HepG2 (cell line): ENCODE measurements around the gene IKBKE. TPM values are rescaled to one million over a fixed set of nuclear protein-coding genes. Genes with fewer than 3 reads are reported as not detected.

Experiments used
- ASH2L ChIP-seq: fragments of 300-600, 200-600 bp; sonication (generic); IDR thresholded peaks from 2 replicates; pipeline ENCODE4 v1.7.0; 2017; ENCODE audit warnings: low read depth, mild to moderate bottlenecking, moderate library complexity, mixed read lengths, low read length; ENCODE audit not compliant: insufficient read length
- EEA1 ChIP-seq: sonication (generic); formaldehyde crosslinking; IDR thresholded peaks from 2 replicates; pipeline ENCODE4 v1.5.1; 2020; ENCODE audit warnings: mild to moderate bottlenecking, missing genetic modification reagents, borderline replicate concordance
- GATAD1 ChIP-seq: IDR thresholded peaks from 2 replicates; pipeline ENCODE4 v1.6.1; 2016; ENCODE audit warnings: missing genetic modification reagents, missing compliant biosample characterization
- LCORL ChIP-seq, 2 experiments: fragments of 450-650 bp in 1 of 2; sonication (generic) in 1 of 2; formaldehyde crosslinking in 1 of 2; IDR thresholded peaks; 2 replicates each; pipeline versions ENCODE4 v1.5.0 to v1.6.1; 2017 to 2020; ENCODE audit warnings: antibody characterized with exemption in 1 of 2, missing genetic modification reagents in 1 of 2
- MAFK ChIP-seq, 2 experiments: IDR thresholded peaks in 1 of 2; conservative IDR thresholded peaks in 1 of 2; 2 replicates each; pipeline ENCODE4 v1.6.1; 2011; ENCODE audit warnings: improper control_type of control experiment in 2 of 2, low read length in 2 of 2
- PCBP2 ChIP-seq: fragments of 200-400 bp; formaldehyde crosslinking; optimal IDR thresholded peaks from 2 replicates; pipeline ENCODE3; 2018; ENCODE audit warnings: low read length, low read depth; ENCODE audit not compliant: poor library complexity, severe bottlenecking
- SMAD3 ChIP-seq: sonication (generic); formaldehyde crosslinking; IDR thresholded peaks from 2 replicates; pipeline ENCODE4 v1.4.0; 2020; ENCODE audit warnings: missing genetic modification reagents
- SP5 ChIP-seq: IDR thresholded peaks from 2 replicates; pipeline ENCODE4 v1.6.1; 2016; ENCODE audit warnings: low read depth, borderline replicate concordance
- TARDBP ChIP-seq: sonication (generic); formaldehyde crosslinking; IDR thresholded peaks from 2 replicates; pipeline ENCODE4 v1.8.0; 2022; ENCODE audit warnings: mild to moderate bottlenecking, missing genetic modification reagents
- ZMYM3 ChIP-seq: sonication (generic); formaldehyde crosslinking; IDR thresholded peaks from 2 replicates; pipeline ENCODE4 v1.5.1; 2020; ENCODE audit warnings: mild to moderate bottlenecking, missing genetic modification reagents
- ZNF235 ChIP-seq: sonication (generic); formaldehyde crosslinking; IDR thresholded peaks from 2 replicates; pipeline ENCODE4 v1.8.1; 2023; ENCODE audit warnings: mild to moderate bottlenecking, missing genetic modification reagents, borderline replicate concordance
- ZNF296 ChIP-seq: sonication (generic); formaldehyde crosslinking; conservative IDR thresholded peaks from 2 replicates; pipeline ENCODE4 v1.5.0; 2020; ENCODE audit warnings: mild to moderate bottlenecking, missing genetic modification reagents
- ZNF431 ChIP-seq: sonication (generic); formaldehyde crosslinking; IDR thresholded peaks from 2 replicates; pipeline ENCODE4 v1.9.0; 2022; ENCODE audit warnings: missing genetic modification reagents, low read depth, mild to moderate bottlenecking, borderline replicate concordance
- ZNF44 ChIP-seq: sonication (generic); formaldehyde crosslinking; IDR thresholded peaks from 2 replicates; pipeline ENCODE4 v1.5.1; 2020; ENCODE audit warnings: mild to moderate bottlenecking, missing genetic modification reagents
- ZNF589 ChIP-seq: sonication (generic); formaldehyde crosslinking; conservative IDR thresholded peaks from 2 replicates; pipeline ENCODE4 v1.8.0; 2022; ENCODE audit warnings: mild to moderate bottlenecking, moderate library complexity, missing genetic modification reagents
- ZNF660 ChIP-seq: sonication (generic); formaldehyde crosslinking; IDR thresholded peaks from 2 replicates; pipeline ENCODE4 v1.5.1; 2020; ENCODE audit warnings: mild to moderate bottlenecking, low read depth, missing genetic modification reagents, borderline replicate concordance
- ZNF724P ChIP-seq: sonication (generic); formaldehyde crosslinking; IDR thresholded peaks from 2 replicates; pipeline ENCODE4 v1.8.0; 2022; ENCODE audit warnings: missing genetic modification reagents, borderline replicate concordance
- ZNF772 ChIP-seq: sonication (generic); formaldehyde crosslinking; IDR thresholded peaks from 2 replicates; pipeline ENCODE4 v1.5.0; 2020; ENCODE audit warnings: mild to moderate bottlenecking, missing genetic modification reagents
- polyA plus RNA-seq, 8 experiments: library from polyadenylated mRNA; depleted of rRNA in 3 of 8; stranded (reverse) in 7 of 8; unstranded in 1 of 8; fragments of >200 nt; fragmentation: Illumina TruSeq in 4 of 8; extraction: Trizol in 4 of 8; gene quantifications; 2 replicates each; pipeline versions ENCODE4 v1.2.1 to v1.2.3, GENCODE V29; 2011 to 2016; ENCODE audit warnings: low read depth in 4 of 8, missing spikeins in 1 of 8, mixed read lengths in 1 of 8; ENCODE audit not compliant: insufficient read depth in 1 of 8
- total RNA-seq, 5 experiments: library from RNA; depleted of rRNA; stranded (reverse); fragments of >200 nt; fragmentation: Illumina TruSeq; extraction: Trizol; gene quantifications; 2 replicates each; pipeline ENCODE4 v1.2.3, GENCODE V29; 2016; ENCODE audit warnings: low read depth in 1 of 5
- TF ChIP-seq, protein P1 (sequence below): sonication (generic); formaldehyde crosslinking; IDR thresholded peaks from 2 replicates; pipeline ENCODE4 v1.4.0; 2020; ENCODE audit warnings: missing genetic modification reagents, borderline replicate concordance
- TF ChIP-seq, protein P2 (sequence below): sonication (generic); formaldehyde crosslinking; conservative IDR thresholded peaks from 2 replicates; pipeline ENCODE4 v1.8.0; 2022; ENCODE audit warnings: mild to moderate bottlenecking, moderate library complexity, missing genetic modification reagents
- TF ChIP-seq, protein P3 (sequence below): sonication (generic); formaldehyde crosslinking; IDR thresholded peaks from 2 replicates; pipeline ENCODE4 v1.9.0; 2022; ENCODE audit warnings: missing genetic modification reagents, mild to moderate bottlenecking, borderline replicate concordance

Gene IKBKE
- total and polyA plus RNA-seq, 2 of the 13 experiments (the other 11 are each of a cell fraction or from before 2014, with no cell fraction given): 4.5 to 5.8 TPM

DNA sequence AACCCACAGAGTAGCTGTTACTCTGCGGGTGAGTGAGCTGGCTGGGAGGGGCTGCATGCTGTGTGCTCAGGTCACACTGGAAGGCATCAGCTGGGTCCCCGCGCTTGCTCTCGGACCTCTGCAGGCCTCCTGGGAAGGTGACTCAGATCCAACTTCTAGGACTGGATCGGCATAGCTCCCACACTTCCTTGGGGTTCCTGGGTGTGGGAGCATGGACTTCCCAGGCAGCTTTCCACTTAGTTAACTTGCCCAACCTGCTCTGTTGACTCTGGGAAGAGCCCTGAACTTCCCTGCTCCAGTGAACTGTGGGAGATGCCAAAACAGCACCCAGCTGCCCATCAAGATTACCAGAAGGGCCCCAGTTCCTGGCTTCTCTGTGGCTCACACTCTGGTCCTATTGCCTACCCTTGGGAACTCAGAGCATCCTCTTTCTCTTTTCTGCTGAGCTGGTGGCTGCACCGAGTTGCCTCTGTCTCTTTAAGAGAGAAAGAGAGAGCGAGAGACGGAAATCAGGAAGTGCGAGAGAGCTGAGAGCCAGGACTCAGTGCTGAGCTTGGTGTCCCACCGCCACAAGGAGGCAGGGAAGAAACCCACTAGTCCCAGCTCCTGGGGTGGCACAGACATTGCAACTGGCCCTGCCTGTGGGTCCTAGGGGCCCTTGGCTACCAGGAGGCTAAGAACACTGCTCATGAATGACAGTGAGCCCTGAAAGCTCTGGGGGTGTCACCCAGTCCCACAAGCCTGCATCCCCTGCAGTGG, at the start of gene IKBKE (continued):
- TF ChIP-seq GATAD1 (CRISPR knock-in tag) (peak; percentile 42; the same call in 1 of the 2 replicates), ZNF589 (no peak), ZNF431 (CRISPR knock-in tag) (no peak), ZNF660 (no peak), SMAD3 (no peak), PCBP2 (no peak), ZNF235 (CRISPR knock-in tag) (no peak), ZNF772 (no peak), EEA1 (CRISPR knock-in tag) (no peak), ASH2L (no peak), ZNF724P (CRISPR knock-in tag) (no peak), ZMYM3 (CRISPR knock-in tag) (peak; percentile 78), TARDBP (CRISPR knock-in tag) (0 out of 2 replicates have a peak, but pooled peaks have one; percentile 25), ZNF296 (CRISPR knock-in tag) (no peak), SP5 (CRISPR knock-in tag) (no peak), LCORL (IDR thresholded peaks at IDR 0.05) (no peak), LCORL (CRISPR knock-in tag; IDR thresholded peaks at IDR 0.05) (no peak), MAFK (conservative IDR thresholded peaks at IDR 0.05 in 1 of 2, IDR thresholded peaks at IDR 0.05 in 1 of 2; ENCODE audit: low read length in 2 of 2) (0 out of 4 replicates have a peak, but pooled peaks of 1 of the 2 experiments have one; percentile 7), ZNF44 (CRISPR knock-in tag) (no peak)
- TF ChIP-seq, protein P1, sequence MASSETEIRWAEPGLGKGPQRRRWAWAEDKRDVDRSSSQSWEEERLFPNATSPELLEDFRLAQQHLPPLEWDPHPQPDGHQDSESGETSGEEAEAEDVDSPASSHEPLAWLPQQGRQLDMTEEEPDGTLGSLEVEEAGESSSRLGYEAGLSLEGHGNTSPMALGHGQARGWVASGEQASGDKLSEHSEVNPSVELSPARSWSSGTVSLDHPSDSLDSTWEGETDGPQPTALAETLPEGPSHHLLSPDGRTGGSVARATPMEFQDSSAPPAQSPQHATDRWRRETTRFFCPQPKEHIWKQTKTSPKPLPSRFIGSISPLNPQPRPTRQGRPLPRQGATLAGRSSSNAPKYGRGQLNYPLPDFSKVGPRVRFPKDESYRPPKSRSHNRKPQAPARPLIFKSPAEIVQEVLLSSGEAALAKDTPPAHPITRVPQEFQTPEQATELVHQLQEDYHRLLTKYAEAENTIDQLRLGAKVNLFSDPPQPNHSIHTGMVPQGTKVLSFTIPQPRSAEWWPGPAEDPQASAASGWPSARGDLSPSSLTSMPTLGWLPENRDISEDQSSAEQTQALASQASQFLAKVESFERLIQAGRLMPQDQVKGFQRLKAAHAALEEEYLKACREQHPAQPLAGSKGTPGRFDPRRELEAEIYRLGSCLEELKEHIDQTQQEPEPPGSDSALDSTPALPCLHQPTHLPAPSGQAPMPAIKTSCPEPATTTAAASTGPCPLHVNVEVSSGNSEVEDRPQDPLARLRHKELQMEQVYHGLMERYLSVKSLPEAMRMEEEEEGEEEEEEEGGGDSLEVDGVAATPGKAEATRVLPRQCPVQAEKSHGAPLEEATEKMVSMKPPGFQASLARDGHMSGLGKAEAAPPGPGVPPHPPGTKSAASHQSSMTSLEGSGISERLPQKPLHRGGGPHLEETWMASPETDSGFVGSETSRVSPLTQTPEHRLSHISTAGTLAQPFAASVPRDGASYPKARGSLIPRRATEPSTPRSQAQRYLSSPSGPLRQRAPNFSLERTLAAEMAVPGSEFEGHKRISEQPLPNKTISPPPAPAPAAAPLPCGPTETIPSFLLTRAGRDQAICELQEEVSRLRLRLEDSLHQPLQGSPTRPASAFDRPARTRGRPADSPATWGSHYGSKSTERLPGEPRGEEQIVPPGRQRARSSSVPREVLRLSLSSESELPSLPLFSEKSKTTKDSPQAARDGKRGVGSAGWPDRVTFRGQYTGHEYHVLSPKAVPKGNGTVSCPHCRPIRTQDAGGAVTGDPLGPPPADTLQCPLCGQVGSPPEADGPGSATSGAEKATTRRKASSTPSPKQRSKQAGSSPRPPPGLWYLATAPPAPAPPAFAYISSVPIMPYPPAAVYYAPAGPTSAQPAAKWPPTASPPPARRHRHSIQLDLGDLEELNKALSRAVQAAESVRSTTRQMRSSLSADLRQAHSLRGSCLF: no peak
- TF ChIP-seq, protein P2, sequence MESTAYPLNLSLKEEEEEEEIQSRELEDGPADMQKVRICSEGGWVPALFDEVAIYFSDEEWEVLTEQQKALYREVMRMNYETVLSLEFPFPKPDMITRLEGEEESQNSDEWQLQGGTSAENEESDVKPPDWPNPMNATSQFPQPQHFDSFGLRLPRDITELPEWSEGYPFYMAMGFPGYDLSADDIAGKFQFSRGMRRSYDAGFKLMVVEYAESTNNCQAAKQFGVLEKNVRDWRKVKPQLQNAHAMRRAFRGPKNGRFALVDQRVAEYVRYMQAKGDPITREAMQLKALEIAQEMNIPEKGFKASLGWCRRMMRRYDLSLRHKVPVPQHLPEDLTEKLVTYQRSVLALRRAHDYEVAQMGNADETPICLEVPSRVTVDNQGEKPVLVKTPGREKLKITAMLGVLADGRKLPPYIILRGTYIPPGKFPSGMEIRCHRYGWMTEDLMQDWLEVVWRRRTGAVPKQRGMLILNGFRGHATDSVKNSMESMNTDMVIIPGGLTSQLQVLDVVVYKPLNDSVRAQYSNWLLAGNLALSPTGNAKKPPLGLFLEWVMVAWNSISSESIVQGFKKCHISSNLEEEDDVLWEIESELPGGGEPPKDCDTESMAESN (CRISPR knock-in tag): no peak
- TF ChIP-seq, protein P3, sequence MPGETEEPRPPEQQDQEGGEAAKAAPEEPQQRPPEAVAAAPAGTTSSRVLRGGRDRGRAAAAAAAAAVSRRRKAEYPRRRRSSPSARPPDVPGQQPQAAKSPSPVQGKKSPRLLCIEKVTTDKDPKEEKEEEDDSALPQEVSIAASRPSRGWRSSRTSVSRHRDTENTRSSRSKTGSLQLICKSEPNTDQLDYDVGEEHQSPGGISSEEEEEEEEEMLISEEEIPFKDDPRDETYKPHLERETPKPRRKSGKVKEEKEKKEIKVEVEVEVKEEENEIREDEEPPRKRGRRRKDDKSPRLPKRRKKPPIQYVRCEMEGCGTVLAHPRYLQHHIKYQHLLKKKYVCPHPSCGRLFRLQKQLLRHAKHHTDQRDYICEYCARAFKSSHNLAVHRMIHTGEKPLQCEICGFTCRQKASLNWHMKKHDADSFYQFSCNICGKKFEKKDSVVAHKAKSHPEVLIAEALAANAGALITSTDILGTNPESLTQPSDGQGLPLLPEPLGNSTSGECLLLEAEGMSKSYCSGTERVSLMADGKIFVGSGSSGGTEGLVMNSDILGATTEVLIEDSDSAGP (CRISPR knock-in tag): peak; percentile 100
